HFF-Myc (cell line): ENCODE results near the gene PAH.
A peak's percentile ranks its signal among the peaks of the same experiment; 100 is the strongest.

Source experiments
- DNase-seq: peaks from one replicate; pipeline ENCODE4 v3.0.0-alpha.2; 2011; ENCODE audit warnings: low read depth; ENCODE audit errors: extremely low read depth
- H3K4me3 ChIP-seq: replicated peaks from 2 replicates; pipeline ENCODE4 v1.5.1; 2011; ENCODE audit warnings: low read depth, mild to moderate bottlenecking, control low read depth, low read length
- TF ChIP-seq, protein P1 (sequence below): IDR thresholded peaks from 2 replicates; pipeline ENCODE4 v1.5.1; 2012; ENCODE audit warnings: mild to moderate bottlenecking, low read depth, low read length, control low read depth; ENCODE audit errors: missing control alignments

PAH gene

DNA sequence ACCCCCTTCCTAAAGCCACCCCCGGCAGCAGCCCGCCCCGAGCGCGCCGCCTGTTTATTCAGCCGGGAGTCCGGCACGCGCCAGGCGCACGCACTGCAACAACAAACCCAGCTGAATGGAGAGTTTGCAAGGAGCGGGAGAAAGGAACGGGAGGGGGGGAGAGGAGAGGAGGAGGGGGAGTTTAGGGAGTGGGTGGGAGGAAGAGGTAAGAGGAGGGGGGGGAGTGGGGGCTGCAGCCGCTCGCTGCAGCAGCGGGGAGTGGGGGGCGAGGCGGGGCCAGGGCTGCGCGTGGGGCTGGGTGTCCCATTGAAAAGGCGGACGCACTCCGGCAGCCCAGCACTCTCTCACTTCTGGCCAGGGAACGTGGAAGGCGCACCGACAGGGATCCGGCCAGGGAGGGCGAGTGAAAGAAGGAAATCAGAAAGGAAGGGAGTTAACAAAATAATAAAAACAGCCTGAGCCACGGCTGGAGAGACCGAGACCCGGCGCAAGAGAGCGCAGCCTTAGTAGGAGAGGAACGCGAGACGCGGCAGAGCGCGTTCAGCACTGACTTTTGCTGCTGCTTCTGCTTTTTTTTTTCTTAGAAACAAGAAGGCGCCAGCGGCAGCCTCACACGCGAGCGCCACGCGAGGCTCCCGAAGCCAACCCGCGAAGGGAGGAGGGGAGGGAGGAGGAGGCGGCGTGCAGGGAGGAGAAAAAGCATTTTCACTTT, 40.5 kb upstream of the PAH start, which contains the start of gene ASCL1:
ASCL1 (plus strand) TSS at position 336 of the 712 bp plus-strand sequence. CDS start 571 bp downstream, outside the sequence.
- H3K4me3 ChIP-seq, result peak within 1 kb of the TSS; percentile 11; the same call in 1 of the 2 replicates
- DNase-seq, result no peak

DNA sequence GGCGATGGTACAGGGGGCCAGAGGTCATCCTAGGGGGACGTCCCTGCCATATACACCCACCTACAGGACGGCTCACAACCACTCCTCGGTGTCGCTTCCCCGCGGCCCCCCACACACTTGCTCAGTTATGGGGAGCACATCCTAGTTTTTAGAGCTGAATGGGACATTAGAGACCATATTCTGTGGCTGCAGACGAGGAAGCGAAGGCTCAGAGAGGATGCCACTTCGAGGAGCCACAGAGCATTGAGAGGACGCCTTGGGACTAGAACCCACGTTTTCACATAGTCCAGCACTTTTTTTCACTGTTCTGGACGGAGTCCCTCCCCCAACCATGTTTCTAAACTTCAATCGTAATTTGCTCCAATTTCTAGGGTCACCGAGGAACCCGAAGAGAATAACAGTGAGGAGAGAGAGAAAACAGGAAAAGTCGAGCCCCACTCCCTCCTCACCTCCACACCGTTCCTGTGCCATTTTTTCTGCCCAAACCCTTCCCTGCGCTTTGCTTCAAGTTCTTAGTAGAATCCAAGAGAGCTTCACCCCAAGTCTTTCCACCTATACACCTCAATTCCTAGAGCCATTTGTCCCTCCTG, 39.8 kb upstream of the PAH start:
- no peak for DNase-seq
- TF ChIP-seq, protein P1, sequence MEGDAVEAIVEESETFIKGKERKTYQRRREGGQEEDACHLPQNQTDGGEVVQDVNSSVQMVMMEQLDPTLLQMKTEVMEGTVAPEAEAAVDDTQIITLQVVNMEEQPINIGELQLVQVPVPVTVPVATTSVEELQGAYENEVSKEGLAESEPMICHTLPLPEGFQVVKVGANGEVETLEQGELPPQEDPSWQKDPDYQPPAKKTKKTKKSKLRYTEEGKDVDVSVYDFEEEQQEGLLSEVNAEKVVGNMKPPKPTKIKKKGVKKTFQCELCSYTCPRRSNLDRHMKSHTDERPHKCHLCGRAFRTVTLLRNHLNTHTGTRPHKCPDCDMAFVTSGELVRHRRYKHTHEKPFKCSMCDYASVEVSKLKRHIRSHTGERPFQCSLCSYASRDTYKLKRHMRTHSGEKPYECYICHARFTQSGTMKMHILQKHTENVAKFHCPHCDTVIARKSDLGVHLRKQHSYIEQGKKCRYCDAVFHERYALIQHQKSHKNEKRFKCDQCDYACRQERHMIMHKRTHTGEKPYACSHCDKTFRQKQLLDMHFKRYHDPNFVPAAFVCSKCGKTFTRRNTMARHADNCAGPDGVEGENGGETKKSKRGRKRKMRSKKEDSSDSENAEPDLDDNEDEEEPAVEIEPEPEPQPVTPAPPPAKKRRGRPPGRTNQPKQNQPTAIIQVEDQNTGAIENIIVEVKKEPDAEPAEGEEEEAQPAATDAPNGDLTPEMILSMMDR, result no peak
- H3K4me3 ChIP-seq, result no peak overlapping the region

More for the DNA sequence above, 40.5 kb upstream of the PAH start, which contains the start of gene ASCL1:
- TF ChIP-seq, protein P1, result no peak

DNA sequence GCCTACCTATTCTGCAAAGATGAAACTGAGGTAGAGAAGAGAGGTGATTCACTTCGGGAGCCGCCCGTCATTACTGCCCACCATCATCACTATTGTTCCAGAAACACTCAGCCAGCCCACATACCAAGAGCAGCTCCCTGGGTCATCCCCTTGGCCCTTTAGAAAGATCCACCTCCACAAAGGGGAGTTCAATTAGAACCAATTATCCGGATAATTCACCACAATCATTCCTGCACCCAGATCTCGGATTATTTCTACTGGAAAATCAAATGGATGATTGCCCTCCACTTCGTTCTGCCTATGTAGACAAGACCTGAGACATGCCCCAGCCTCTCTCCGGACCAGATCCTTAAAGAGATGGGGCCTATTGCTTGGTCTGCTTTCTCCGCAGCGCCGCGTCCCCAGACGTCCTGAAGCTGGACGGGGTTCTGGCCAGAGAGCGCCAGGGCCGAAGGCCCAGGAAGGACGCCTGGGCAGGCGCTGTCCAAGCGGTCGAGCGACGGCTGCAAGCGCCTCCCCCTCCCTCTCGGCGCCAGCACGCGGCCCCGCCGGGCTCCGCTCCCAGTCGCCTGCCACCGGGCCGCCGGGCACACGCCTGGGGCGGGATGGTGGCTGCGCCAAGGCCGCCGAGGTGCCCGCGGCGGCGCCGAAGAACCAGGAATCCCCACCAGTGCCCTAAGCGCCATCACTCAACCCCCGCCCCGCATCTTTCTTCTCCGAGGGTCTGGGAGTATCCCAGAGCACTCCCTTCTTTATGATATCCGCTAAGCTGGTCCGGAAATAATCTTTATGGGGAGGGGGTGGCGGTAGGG, 39.1 kb upstream of the PAH start:
- H3K4me3 ChIP-seq, result no peak overlapping the region
- DNase-seq, result no peak
- TF ChIP-seq, protein P1, result no peak

DNA sequence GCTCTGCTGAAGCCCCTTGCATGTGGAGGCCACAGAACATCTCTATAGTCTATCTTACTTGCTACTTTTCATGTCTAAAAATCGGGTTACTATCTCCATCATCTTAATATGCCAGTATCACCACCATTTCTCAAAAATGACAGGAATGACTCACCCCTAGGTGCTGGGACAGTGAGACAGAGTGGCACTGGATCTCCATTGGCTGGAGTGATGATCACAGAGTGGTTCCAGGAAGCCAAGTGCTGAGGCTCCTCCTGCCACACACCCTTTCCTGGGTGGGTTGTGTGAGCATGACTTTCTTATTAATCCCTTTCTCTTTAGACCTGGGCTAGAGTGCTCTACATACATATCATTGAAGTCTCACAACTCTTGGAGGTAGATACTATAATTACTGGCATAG, 37.1 kb upstream of the PAH start:
- DNase-seq, result no peak
- no peak overlapping the region for H3K4me3 ChIP-seq
- TF ChIP-seq, protein P1, result no peak

DNA sequence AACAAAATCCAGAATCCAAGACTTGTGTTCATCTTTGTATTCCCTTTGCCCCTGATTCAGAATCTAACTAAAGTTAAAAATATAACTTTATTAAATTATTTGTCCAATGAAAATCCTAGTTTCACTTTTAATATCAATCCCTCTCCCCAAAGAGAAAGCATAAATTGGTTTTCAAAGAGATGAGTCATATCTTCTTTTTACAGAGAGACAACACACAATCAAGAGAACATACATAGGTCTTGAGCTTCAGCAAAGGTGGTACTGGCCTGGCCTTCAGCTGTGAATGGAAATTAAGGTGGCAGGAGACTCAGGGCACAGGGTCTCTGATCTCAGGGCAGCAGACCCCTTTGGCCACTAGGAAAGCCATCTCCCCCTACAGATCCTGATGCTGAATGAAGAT, 36.2 kb upstream of the PAH start:
- H3K4me3 ChIP-seq, result no peak overlapping the region
- DNase-seq, result no peak
- TF ChIP-seq, protein P1, result no peak

DNA sequence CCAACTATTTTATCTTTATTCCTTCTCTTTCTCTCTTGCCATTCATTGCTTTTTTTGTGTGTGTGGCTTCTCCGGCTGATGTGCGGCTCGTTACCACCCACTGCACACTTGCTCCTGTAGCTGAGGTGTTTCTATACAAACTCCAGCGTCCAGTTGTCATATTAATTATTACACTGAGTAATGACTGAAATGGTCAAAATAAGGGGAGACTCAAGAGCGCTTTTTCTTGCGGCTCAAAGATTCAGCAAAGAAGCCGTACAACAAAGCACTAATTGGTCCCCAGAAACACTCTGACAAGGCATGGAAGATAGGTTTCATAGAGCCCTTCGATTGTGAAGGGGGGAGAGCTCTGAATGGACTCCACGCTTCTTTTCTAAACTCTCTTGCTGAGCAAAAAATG, 34.8 kb upstream of the PAH start:
- no peak overlapping the region for H3K4me3 ChIP-seq
- TF ChIP-seq, protein P1, result no peak
- no peak for DNase-seq
